Ammon's horn (tissue), 1 donor: Measurements from ENCODE around the gene MUC5AC.
"Not testable (repeated sequence)": the region's sequence is repeated elsewhere in the genome, so short reads cannot be mapped to it uniquely, and the experiment has no call there.

Experiments used
- DNase-seq: peaks from one replicate; pipeline ENCODE4 v3.0.0-alpha.2; 2016; ENCODE audit warnings: low spot score

The MUC5AC gene

GRCh38 chr11:1236316-1237127, 78.8 kb downstream of the MUC5AC start:
- DNase-seq = no peak

- DNase-seq = no peak
Measured at GRCh38 chr11:1237128-1237580, 79.4 kb downstream of the MUC5AC start.

GRCh38 chr11:1237851-1238250, 80.1 kb downstream of the MUC5AC start:
- DNase-seq = no peak

GRCh38 chr11:1238767-1239595, 81.2 kb downstream of the MUC5AC start:
- DNase-seq = no peak

- no peak for DNase-seq
Measured at GRCh38 chr11:1239596-1240205, 81.9 kb downstream of the MUC5AC start.

GRCh38 chr11:1240771-1241170, 83.0 kb downstream of the MUC5AC start:
- DNase-seq = no peak

GRCh38 chr11:1241706-1242105, 84.0 kb downstream of the MUC5AC start:
- DNase-seq = no peak

- DNase-seq = no peak
Measured at GRCh38 chr11:1242289-1242688, 84.5 kb downstream of the MUC5AC start.

- not testable (repeated sequence) for DNase-seq
Measured at GRCh38 chr11:1242751-1243150, 85.0 kb downstream of the MUC5AC start.

GRCh38 chr11:1243521-1243920, 85.8 kb downstream of the MUC5AC start:
- not testable (repeated sequence) for DNase-seq

GRCh38 chr11:1244557-1244956, 86.8 kb downstream of the MUC5AC start:
- DNase-seq = not testable (repeated sequence)

GRCh38 chr11:1245717-1246116, 88.0 kb downstream of the MUC5AC start:
- DNase-seq = not testable (repeated sequence)

GRCh38 chr11:1246301-1246700, 88.5 kb downstream of the MUC5AC start:
- not testable (repeated sequence) for DNase-seq

GRCh38 chr11:1247026-1247425, 89.3 kb downstream of the MUC5AC start:
- not testable (repeated sequence) for DNase-seq

- not testable (repeated sequence) for DNase-seq
Measured at GRCh38 chr11:1248951-1249350, 91.2 kb downstream of the MUC5AC start.

- not testable (repeated sequence) for DNase-seq
Measured at GRCh38 chr11:1250411-1250810, 92.7 kb downstream of the MUC5AC start.
